CD4-positive, alpha-beta T cell treated with Interleukin-1 beta for 1 hour (primary cell): Measurements from ENCODE around the gene RIC3.
A peak's percentile ranks its signal among the peaks of the same experiment; 100 is the strongest.

Source experiments
- DNase-seq, 2 donors: peaks; one replicate each; pipeline ENCODE4 v3.0.0-alpha.2; 2020 to 2022

Gene RIC3, protein sequence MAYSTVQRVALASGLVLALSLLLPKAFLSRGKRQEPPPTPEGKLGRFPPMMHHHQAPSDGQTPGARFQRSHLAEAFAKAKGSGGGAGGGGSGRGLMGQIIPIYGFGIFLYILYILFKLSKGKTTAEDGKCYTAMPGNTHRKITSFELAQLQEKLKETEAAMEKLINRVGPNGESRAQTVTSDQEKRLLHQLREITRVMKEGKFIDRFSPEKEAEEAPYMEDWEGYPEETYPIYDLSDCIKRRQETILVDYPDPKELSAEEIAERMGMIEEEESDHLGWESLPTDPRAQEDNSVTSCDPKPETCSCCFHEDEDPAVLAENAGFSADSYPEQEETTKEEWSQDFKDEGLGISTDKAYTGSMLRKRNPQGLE

DNA sequence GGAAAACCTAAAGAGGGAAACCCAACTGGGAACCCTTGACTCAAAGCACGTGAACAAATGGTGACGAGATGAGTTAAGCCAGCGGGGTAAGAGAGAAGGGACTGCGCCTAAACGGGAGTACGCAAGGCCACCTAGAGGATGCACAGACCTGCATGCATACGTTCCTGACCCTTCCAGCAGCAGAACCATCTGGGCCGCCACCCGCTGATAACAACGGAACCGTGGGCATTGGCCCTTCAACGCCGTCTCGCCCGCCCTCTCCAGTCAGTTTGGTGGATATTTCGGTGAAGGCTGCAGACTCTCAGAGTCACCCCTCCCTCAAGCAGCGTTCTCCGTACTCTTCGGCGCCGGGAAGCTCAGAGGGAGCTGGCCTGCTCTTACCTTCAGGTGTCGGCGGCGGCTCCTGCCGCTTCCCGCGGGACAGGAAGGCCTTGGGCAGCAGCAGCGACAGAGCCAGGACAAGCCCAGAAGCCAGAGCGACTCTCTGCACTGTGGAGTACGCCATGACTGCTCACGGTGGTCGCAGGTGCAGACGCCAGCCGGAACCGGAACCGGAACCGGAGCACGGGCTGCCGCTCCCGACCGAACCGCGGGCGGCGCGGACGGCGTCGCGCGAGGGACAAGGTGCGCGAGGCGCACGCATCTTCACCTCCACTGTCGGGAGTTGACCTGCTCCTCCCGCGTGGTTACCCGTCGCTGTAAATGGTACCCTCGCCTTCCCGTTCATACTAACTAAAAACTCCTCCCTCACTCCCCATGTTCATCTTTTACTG lies at the start of gene RIC3:
Gene RIC3, minus strand, starts transcription at position 541 of the 773 bp plus-strand sequence. Its CDS starts 36 bp downstream, at position 505.
- peak; percentile 47 to 54 for DNase-seq

DNA sequence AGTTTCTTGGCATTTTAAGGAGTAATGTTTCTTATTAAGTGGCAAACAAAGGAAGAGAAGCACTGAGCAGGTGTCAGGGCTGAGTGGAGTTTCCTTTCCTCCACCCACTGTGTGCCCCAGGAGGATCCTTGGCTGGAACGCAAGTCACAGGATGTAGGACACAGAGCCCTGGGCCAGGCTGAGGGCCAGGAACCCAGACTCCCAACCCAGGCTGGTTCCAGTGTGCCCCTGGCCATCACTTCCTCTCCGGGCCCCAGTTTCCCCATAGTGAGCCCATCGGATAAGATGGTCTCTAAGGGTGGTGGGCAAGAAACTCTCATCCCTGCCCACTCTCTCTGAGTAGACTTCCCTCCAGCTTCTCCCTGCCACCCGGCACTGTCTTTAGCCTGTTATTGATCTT lies 49.6 kb upstream of the RIC3 start:
- no peak for DNase-seq

DNA sequence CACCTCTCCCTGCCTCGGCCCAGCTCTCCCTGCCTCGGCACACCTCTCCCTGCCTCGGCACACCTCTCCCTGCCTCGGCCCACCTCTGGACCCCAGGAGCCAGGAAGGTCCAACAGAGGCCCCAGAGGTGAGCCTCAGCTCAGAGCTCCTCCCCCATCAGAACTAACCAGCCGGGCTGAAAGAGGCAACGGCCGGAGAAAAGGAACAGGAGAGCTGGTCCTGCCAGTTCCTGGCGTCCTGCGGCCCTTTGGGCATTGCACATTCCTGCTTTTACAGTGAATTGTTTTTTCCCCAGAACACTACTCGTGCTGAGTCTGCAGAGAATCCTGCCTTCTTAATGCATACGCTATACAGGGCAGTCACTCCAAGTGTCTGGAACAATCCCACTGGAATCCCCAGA lies 49.1 kb upstream of the RIC3 start:
- no peak for DNase-seq

DNA sequence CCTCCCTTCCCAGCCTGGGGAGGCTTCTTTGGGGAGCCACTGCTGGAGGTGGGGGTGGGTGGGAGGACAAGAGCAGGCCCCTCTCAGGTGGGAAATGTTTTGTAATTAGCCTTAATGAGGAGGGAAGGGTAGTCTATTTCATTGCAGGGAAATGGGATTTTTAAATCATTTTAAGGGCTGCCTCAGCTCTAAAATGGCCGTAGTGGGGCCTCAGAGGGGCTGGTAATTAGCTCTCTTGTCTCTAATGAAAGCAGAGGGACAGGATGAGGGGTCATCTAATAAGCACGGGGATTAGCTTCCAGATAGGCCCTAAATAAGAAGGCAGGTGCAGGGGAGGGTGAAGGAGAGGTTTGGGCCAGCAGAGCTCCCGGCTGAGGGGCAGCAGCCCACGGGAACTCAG lies 48.3 kb upstream of the RIC3 start:
- DNase-seq = no peak

DNA sequence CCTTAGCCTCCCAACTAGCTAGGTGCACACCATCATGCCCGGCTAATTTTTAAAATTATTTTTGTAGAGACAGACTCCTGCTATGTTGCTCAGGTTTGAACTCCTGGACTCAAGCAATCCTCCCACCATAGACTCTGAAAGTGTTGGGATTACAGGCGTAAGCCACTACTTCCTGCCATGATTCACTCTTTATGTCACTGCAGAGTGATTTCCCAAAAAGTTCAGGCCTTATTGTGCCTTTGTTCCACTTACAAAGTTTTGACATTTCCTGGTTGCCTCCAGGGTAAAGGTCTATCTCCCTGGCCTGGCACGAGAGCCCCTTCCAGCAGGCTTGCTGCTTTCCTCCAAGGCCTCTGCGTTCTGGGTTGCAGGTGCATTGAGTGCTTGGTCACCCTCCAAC lies 44.6 kb upstream of the RIC3 start:
- DNase-seq = no peak

DNA sequence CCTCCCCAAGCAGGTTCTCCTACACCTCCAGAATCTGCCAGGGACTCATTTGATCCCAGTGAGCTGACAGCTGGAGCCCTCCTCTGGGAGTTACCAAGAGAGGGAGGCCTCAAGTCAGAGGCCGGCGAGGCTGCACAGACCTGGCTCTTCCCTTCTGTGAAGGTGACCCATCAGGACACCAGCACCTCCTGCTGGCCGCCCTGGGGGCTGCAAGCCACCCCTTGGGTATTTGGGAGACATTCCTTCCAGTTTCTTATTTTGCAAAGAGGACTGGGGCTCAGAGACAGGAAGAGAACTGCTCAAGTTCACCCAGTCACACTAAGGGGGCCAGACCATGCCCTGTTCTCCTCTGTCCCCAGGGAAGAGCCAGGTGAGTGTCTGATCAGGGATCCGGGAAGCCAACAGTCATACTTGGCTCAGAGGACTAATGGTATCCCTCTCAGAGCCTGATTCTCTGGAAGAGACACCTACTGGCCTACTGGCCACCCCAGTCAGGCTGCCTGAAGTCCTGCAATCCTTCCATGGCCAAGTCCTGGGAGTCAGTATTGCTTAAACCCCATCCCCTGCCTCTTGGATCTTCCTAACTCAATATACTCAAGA lies 40.5 kb upstream of the RIC3 start:
- peak in 1 of 2 donors; percentile 49 for DNase-seq

DNA sequence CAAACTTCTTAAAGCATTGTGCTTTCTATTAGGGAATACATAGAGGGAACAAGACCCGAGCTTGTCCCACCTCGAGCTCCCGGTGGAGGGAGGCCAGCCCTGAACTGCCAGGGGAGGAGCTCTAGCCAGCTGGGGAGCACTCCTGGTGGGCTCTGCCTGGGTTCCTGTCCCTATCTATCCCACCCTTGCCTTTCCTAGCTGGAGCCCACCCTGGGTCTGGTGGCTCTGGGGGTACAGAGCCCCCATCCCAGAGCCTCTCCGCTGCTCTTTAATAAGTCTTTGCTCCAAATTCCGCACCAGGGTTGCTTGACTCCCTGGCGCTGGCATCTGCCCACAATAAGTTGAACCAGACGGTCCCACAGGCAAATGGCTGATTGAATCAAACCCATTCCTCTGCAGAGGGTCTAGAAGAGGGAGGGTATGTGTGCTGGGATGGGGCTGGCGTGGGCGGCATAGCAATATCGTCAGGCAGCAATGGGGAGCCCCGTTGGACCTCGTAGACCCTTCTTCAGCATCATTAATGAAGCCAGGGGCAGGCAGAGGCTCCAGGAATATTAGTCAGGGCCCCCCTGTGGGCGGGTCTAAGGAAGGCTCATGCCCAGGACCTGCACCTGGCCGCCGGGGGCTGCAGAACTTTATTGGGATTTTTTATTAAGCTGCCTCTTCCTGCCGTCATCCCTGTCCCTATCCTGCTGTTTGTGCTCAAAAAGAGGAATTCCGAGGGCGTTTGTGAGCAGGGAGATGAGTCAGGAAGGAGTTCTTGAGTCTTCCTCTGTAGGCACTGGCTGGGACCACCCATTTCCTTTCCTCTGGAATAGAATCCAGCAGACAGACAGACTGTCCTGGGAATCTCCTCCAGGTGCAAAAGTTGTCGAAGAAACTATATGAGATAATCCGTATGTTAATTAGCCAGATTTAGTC lies 38.5 kb upstream of the RIC3 start:
- DNase-seq = no peak

DNA sequence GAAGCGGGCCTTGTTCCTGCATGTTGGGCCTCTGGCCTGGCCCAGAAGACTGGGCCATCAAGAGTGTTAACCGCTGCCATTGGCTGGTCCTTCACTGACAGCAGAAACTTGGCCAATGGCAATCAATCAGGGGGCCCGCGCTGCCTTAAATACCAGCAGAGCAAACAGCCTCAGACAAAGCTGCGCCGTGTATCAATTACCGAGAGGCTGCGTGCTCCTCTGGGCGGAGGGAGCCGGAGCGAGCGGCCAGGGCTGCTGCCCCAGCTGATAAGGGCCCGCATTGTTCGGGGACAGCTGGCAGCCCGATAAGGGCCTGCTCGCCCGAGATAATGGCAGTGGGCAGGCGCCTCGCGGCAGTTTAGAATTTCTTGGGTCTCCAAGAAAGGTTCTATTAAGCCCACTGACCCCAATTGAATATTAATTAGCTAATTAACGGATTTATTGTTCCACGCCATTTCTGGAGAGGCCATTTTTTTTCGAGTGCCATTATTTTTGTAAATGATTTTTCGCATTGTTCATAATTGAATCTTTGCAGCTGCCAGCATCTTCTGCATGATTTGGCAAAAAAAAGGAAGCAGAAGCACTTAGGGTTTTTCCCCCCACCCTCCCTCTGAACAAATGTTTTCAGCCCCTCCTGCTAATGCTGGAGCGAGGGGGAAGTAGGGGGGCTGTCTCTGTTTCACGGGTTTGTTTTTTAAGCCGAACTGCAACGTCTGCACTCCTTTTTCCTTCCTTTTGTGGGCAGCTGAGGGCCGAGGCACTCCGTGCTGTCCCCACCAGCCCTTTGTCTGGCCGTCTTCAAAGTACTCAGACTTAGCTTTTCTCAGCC lies 37.6 kb upstream of the RIC3 start:
- DNase-seq = peak in 1 of 2 donors; percentile 36

DNA sequence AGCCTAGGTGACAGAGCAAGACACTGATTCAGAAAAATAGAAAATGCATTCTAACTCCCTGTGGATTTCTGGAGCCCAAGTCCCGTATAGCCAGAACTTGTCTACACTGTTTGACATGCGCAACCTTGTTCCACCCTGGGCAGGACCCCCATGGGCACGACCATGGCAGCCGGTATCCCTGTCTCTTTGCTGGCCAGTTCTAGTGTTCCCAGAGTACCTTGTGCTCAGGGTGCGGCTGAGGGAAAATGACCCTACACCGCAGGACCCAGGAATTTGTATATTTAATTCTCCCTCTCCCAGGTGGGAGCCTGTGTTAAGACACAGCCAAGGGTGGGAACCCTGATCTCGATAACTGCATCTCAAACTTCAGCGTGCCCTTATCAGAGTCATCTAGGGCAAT lies 36.7 kb upstream of the RIC3 start:
- DNase-seq = no peak

DNA sequence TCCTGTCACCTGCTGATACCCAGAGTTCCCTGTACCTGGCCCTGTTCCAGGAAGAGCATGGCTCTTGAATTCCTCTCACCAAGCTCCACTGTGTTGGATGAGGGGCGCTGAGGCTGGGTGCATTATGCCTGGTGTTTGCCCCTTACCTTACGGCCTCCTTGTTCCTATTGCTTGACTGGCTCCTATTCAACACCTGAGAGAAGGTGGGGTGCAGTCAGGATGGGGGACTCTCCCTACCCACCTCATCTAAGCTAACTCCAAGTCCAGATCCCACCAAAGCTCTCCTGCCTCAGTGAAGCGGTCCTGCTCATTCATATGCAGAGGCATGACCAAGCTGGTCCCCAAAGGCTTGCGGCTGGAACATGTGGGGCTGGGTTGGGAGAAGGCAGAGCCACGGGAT lies 35.8 kb upstream of the RIC3 start:
- DNase-seq = no peak

DNA sequence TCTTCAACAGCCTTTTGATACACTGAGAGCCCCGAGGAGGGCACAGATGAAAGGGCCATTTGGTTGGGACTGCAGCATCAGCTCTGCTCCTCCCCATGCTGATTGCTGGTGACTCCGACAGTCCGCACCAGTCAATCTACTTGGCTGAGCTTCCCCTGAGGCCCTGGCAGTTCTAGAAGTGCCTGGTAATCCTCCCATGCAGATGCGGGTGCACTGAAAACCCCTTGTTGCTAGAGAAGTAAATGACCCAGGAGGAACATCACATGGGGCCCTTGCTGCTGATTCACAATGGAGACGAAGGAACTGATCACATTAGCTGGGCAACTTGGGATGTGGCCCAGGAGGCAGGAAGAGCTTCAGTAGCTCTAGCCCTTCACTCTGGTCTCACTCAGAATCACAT lies 35.2 kb upstream of the RIC3 start:
- no peak for DNase-seq

DNA sequence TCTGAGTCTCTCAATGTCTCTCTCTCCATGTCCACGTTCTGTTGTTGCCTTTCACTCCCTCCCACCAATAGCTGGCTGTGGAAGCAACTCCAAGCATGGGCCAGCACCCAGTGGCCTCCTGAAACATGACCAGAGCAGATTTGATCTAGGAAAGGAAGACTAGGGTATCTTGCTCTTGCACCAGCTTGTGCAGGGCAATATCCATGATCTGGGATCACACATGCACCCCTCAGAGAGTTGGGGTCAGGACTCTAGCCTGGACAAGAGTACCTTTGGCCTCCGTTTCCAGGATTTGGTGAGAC lies 34.5 kb upstream of the RIC3 start:
- DNase-seq = no peak

DNA sequence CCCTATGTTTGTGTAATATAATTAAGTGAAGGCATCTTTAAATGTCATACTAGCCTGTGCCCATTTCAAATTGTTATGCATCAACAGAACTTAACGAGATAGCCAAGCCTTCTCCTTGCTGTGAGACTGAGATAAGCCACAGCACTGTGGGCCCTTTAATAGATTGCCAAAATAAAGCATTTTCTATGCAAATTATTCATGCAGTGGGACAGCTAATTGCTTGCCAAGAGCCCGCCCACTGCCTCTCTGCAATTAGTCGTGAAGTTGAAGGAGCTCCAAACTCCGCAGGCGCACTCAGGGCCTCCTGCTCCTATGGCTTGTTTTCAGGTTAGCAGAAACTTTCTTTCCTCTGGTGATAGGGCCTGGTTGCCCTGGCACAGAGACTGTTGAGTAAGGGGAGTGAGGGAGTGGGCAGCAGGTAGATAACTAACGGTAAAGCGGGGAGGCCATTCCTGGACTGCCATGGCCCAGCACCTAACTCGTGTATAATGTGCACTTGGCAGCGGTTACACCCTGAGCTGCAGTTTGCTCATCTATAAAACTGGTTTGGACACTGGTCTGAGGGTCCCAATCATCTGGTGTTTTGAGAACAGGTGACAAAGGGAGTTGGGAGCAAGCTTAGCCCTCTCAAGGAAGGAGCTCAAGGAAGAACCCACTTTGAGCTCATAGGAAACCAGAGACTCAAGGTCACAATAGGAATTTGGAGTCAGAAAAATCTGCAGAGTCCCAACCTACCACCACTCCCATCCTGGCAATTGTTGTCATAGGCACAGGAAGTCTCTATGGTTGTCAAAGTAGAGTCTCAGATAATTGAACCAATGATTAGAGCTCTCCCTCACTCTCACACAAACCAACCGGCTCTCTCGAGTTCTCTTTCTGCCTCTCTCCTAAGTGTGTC lies 33.9 kb upstream of the RIC3 start:
- DNase-seq = no peak

DNA sequence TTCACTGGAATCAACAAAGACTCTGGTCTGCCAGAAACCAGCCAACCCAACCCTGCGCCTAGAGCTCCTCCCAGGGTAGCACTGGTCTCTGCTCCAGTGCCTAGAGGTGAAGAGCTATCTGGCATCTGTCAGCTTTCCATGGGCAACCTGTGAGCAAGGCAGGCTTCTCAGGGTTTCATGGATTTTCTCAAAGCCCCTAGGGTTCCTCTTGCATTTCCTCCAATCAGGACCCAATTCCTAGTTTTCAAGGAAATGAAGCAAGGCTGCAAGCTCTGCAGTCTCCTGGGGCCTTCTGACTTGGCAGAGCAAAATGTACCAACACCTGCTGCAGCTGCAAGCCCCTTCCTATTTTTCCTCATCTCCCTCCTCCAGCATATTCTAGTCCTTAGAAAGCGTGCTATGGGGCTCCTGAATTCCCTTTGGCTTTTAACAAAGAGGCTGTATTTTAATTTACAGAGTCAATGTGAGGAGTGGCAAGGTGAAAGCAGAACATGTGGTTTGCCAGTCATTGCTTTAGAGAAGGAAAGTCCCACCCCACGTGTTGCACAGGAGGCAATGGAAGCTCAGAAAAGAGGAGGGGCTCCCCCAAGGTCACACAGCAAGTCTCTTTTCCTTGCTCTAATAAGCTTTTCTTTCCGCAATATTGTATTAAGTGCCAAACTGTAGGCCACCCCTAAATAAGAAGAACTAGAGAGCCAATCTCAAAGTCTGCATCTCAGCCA lies 33.0 kb upstream of the RIC3 start:
- peak in 1 of 2 donors; percentile 58 for DNase-seq

DNA sequence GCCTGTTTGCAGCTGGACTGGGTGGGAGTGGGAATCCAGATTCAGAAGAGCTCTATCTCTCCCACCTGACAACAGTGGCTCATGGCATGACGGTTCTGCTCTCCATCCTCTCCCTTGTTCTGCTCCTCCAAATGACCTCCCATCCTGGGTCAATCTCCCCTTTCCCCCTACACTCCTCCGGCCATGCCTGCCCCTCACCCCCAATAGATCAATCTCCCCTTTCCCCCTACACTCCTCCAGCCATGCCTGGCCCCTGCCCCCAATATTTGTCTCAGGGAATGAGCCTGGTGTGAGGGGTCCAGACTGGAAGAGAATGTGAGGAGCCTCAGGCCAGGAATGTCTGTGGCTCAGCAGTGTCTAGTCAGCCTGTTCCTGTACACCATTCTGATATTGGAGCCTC lies 30.9 kb upstream of the RIC3 start:
- no peak for DNase-seq

DNA sequence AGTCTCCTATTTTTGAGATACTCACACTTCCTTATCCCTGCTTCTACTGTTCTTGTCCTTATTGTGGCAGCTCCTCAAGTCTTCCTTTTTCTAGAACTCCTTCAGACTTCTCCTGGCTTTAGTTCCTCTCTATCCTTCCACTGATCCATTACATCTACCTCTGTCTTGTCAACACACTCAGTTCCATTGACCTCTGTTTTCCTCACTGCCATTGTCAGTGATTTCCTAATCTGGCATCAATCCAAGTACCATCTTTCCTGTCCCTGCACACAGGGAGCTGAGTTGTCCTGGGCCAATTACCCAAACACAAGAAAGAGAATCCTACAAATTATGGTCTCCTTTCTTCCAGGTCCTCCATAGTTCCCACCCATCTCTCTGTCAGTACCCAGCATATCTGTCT lies 27.9 kb upstream of the RIC3 start:
- DNase-seq = no peak

DNA sequence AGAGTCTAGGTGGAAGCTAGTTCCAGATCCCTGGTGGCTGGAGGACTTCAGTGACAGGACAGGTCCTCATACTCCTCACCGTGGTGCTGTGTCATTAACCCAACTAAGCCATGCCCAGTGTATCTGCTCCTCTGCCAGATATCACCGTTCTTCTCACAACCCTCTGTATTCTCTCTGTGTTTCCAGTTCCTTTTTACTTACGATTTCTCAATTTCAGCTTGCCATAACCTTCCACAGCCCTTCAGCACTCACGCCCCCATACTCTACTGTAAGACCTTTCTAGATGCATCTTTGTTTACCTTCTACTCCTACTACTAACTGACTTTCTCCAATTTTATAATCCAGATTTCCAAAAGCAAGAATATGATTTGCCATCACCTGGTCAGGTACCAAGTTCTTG lies 26.1 kb upstream of the RIC3 start:
- no peak for DNase-seq

DNA sequence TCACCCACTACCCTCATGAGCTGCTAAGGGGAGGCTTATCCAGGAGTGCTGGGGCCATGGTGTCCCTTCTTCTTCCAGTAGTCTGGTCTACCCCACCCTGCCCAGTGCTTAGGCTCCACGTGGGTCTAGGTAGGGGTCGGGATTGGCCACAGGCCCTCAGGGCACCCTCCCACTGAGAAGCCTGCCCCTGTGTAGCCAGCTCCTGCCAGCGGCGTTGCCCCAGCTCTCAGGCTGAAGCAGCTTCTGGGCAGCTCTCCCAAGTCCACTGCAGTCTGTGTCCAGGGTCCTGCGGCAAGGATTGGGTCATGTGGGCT lies 24.0 kb upstream of the RIC3 start:
- no peak for DNase-seq

DNA sequence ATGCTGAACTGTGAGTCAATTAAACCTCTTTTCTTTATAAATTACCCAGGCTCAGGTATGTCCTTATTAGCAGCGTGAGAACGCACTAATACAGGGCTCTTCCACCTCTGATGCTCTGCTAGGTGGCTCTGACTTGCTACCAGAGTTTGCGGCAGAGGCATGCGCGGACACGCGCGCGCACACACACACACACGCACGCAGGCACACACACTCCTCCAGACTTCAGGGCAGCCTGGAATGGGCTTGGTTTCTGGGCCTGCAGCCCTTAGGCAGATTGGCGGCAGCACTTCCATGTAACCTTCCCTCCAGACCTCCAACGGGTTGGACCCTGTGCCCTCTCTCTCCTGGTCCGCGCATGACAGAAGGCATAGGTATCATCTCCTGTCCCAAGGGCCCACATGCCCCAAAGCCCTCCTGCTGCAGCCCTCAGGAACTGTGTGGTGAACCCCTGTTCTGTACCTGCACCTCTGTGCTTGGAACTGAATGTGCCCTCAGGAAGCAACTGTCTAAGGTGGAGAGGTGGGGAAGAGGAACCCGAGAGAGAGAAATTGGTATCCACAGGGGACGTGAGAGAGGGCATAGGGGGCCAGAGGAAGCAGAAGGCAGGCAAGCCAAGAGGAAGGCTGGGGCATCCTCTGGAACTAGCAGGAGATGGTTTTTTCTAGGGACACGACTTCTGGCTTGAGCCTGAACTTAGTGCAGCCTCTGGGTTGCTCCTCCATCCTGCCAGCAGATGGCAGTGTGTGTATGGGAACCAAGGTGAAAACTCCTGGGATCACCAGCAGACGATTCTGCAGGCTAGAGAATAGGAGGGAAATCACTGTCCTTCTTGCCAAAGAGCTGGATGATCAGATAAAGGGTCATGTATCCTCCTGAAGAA lies 23.4 kb upstream of the RIC3 start:
- peak; percentile 25 to 46 for DNase-seq

DNA sequence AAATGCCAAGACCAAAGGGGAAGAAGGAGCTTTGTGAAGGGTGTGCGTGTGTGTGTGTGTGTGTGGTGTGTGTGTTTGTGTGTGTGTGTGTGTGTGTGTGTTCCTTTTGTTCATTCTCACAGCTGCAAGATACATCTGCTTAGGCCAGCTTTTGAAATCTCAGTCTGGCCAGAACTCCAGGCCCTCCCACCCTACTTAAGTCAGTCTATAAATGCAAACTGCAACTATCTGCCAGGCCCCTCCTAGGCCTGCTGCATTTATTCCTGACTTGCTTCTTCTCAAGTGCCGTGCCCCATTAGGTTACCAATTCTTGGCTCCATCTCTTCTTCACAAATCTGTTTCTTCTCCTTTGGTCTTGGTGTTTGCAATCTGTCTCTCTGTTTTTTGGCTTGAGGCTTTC lies 21.6 kb upstream of the RIC3 start:
- DNase-seq = no peak
